Natural killer cell (primary cell): ENCODE measurements around the gene VPS11. TPM values are rescaled to one million over a fixed set of nuclear protein-coding genes. Genes with fewer than 3 reads are reported as not detected.

ENCODE experiments used
- ATAC-seq, 3 donors: fragments of 150-1000 bp in 2 of 3; fragments of 200-7000 bp in 1 of 3; cut with Tn5 transposase; 1 replicate in 1 of 3; 2 replicates in 2 of 3; pipeline ENCODE4 v1.10.0; 2021; ENCODE audit warnings: mild to moderate bottlenecking in 2 of 3, moderate library complexity in 2 of 3
- DNase-seq, 2 donors: peaks; one replicate each; pipeline versions ENCODE4 v3.0.0 to v3.0.0-alpha.2; 2013 to 2021; ENCODE audit warnings: mixed read lengths in 1 of 2
- H3K27ac ChIP-seq: one replicate; pipeline ENCODE4 v1.5.1; 2013; ENCODE audit warnings: mild to moderate bottlenecking, low read length
- H3K27me3 ChIP-seq: one replicate; pipeline ENCODE4 v1.6.1; 2013; ENCODE audit warnings: low read length; ENCODE audit not compliant: control insufficient read depth, insufficient read depth
- H3K36me3 ChIP-seq: one replicate; pipeline ENCODE4 v1.6.1; 2013; ENCODE audit warnings: low read length; ENCODE audit not compliant: control insufficient read depth, insufficient read depth
- H3K4me1 ChIP-seq: one replicate; pipeline ENCODE4 v1.6.1; 2013; ENCODE audit warnings: low read length; ENCODE audit not compliant: control insufficient read depth, insufficient read depth
- H3K4me3 ChIP-seq: one replicate; pipeline ENCODE4 v1.5.1; 2013; ENCODE audit warnings: low read length
- H3K9me3 ChIP-seq: one replicate; pipeline ENCODE4 v1.6.1; 2013; ENCODE audit warnings: low read length; ENCODE audit not compliant: control insufficient read depth, insufficient read depth
- H3K27ac Mint-ChIP-seq, 2 donors: one replicate each; pipeline ENCODE4 v1.8.0; 2022; ENCODE audit warnings: mild to moderate bottlenecking in 2 of 2, mixed read lengths in 2 of 2, moderate library complexity in 1 of 2
- H3K27me3 Mint-ChIP-seq, 2 donors: one replicate each; pipeline ENCODE4 v1.8.0; 2022; ENCODE audit warnings: low read depth in 2 of 2, mixed read lengths in 2 of 2
- H3K36me3 Mint-ChIP-seq: one replicate; pipeline ENCODE4 v1.8.0; 2022; ENCODE audit warnings: mixed read lengths
- H3K4me1 Mint-ChIP-seq, 2 donors: one replicate each; pipeline ENCODE4 v1.8.0; 2022; ENCODE audit warnings: mixed read lengths in 2 of 2
- H3K4me3 Mint-ChIP-seq: one replicate; pipeline ENCODE4 v1.8.0; 2022; ENCODE audit warnings: mild to moderate bottlenecking, moderate library complexity, mixed read lengths
- H3K9me3 Mint-ChIP-seq, 2 donors: one replicate each; pipeline ENCODE4 v1.8.0; 2022; ENCODE audit warnings: mixed read lengths in 2 of 2
- WGBS: methylation state at CpG from one replicate; pipeline ENCODE4 v1.1.7; 2013; ENCODE audit warnings: missing lambda C conversion rate; ENCODE audit not compliant: insufficient coverage; 5-methylcytosine and 5-hydroxymethylcytosine counted together
- intact Hi-C: fragments of 100-400 bp; cut with micrococcal nuclease; formaldehyde crosslinking; loops from one replicate; pipeline ENCODE4 v1.14.2; 2022
- total RNA-seq, 4 donors: library from RNA; stranded (reverse); fragments of 120-200 nt in 1 of 4; gene quantifications; one replicate each; pipeline versions ENCODE4 v1.2.3 to v1.2.4, GENCODE V29; 2013 to 2022
- TF ChIP-seq, protein P1 (sequence below): fragments of 200-600 bp; IDR thresholded peaks from one replicate; pipeline ENCODE4 v1.8.0; 2022; ENCODE audit warnings: antibody characterized with exemption

The VPS11 gene
- total RNA-seq, 3 donors from 2014 or later (not counting 1 experiment from before 2014, with no cell fraction given): 91.4 to 101 (median 91.7) TPM

DNA sequence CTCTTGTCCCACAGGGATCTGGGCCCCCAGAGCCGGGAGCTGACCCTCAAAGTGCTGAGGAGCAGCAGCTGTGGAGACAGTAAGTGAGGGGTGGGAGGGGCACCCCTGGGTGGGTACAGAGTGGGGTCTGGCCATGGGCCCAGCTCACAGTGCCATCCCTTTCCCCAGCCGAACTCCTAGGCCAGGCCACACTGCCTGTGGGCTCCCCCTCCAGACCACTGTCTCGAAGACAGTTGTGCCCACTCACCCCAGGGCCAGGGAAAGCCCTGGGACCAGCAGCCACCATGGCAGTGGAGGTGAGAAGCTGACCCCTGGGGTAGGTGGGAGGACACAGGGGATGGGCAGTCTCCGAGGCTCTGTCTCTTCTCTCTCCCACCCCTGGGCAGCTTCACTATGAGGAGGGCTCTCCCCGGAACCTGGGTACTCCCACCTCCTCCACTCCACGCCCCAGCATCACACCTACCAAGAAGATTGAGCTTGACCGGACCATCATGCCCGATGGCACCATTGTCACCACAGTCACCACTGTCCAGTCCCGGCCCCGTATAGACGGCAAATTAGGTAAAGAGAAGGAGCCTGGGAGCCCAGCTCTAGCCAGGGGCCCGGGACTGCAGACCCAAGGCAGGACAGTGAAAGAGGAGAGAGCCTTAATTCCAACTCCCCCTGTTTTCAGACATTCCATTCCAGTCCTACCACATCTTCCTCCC, 44.8 kb downstream of the VPS11 start:
- Histone ChIP-seq H3K27me3 (no peaks in the 10 kb centered on the region), H3K4me1 (peaks cover 28% of the 10 kb centered on the region), H3K4me3 (no peak overlapping the region), H3K27ac (no peak overlapping the region), H3K9me3 (no peaks in the 10 kb centered on the region), H3K36me3 (peaks cover 49% of the 10 kb centered on the region)
- no peak overlapping the region for H3K27ac Mint-ChIP-seq
- intact Hi-C loops: no loop called here
- H3K4me1 Mint-ChIP-seq: peaks cover 26 to 30% of the 10 kb centered on the region in 2 donors
- DNase-seq: no peak
- WGBS: 98% methylated on average over 11 of the region's 12 CpGs
- no peak for ATAC-seq
- no peak overlapping the region for H3K4me3 Mint-ChIP-seq
- no peaks in the 10 kb centered on the region for H3K9me3 Mint-ChIP-seq
- peaks cover 6% of the 10 kb centered on the region for H3K36me3 Mint-ChIP-seq
- H3K27me3 Mint-ChIP-seq: no peaks in the 10 kb centered on the region
- TF ChIP-seq, protein P1, sequence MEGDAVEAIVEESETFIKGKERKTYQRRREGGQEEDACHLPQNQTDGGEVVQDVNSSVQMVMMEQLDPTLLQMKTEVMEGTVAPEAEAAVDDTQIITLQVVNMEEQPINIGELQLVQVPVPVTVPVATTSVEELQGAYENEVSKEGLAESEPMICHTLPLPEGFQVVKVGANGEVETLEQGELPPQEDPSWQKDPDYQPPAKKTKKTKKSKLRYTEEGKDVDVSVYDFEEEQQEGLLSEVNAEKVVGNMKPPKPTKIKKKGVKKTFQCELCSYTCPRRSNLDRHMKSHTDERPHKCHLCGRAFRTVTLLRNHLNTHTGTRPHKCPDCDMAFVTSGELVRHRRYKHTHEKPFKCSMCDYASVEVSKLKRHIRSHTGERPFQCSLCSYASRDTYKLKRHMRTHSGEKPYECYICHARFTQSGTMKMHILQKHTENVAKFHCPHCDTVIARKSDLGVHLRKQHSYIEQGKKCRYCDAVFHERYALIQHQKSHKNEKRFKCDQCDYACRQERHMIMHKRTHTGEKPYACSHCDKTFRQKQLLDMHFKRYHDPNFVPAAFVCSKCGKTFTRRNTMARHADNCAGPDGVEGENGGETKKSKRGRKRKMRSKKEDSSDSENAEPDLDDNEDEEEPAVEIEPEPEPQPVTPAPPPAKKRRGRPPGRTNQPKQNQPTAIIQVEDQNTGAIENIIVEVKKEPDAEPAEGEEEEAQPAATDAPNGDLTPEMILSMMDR: no peak

GRCh38 chr11:119113716-119114115, 46.1 kb downstream of the VPS11 start:
- H3K9me3 ChIP-seq: no peaks in the 10 kb centered on the region
- Mint-ChIP-seq H3K4me3 (no peak overlapping the region), H3K27me3 (no peaks in the 10 kb centered on the region), H3K36me3 (peaks cover 6% of the 10 kb centered on the region), H3K4me1 (peaks cover 20 to 23% of the 10 kb centered on the region in 2 donors), H3K27ac (no peak overlapping the region), H3K9me3 (no peaks in the 10 kb centered on the region)
- H3K4me3 ChIP-seq: no peak overlapping the region
- TF ChIP-seq, protein P1: no peak
- DNase-seq: no peak
- peaks cover 19% of the 10 kb centered on the region for H3K4me1 ChIP-seq
- H3K36me3 ChIP-seq: peaks cover 49% of the 10 kb centered on the region
- no peak overlapping the region for H3K27ac ChIP-seq
- intact Hi-C loops: no loop called here
- no peaks in the 10 kb centered on the region for H3K27me3 ChIP-seq
- WGBS: 99% methylated on average over 9 of the region's 9 CpGs
- no peak for ATAC-seq

DNA sequence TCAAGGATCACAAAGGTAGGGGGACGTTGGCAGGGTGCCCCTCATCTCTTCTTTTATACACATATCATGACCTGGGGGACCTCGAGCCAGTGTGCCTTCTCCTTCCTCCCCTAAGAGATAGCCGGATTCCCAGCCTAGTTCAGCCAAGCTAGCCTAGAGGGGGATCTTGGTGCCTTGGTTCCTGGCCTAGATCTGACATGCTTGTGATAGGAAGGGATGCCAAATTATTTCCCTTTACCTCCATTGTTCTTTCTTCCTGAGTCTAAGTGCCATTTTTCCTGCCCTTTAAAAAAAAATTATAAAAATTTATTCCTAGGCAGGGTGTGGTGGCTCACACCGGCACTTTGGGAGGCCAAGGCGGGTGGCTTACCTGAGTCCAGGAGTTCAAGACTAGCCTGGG, 46.7 kb downstream of the VPS11 start:
- Histone ChIP-seq H3K27ac (no peak overlapping the region), H3K9me3 (no peaks in the 10 kb centered on the region), H3K27me3 (no peaks in the 10 kb centered on the region), H3K4me1 (peaks cover 12% of the 10 kb centered on the region), H3K36me3 (peaks cover 49% of the 10 kb centered on the region), H3K4me3 (no peak overlapping the region)
- intact Hi-C loops: no loop called here
- TF ChIP-seq, protein P1: no peak
- H3K36me3 Mint-ChIP-seq: peaks cover 6% of the 10 kb centered on the region
- H3K27me3 Mint-ChIP-seq: no peaks in the 10 kb centered on the region
- WGBS: 98% methylated on average over 4 of the region's 5 CpGs
- no peaks in the 10 kb centered on the region for H3K9me3 Mint-ChIP-seq
- no peak for ATAC-seq
- no peak overlapping the region for H3K27ac Mint-ChIP-seq
- H3K4me1 Mint-ChIP-seq: peaks cover 13 to 17% of the 10 kb centered on the region in 2 donors
- DNase-seq: no peak
- no peak overlapping the region for H3K4me3 Mint-ChIP-seq
